HG02610 (cell line): ENCODE results near the gene CFDP1.

Experiments used
- ATAC-seq: cut with Tn5 transposase; IDR thresholded peaks from one replicate; pipeline ENCODE4 v1.9.1; 2021; ENCODE audit warnings: mild to moderate bottlenecking, moderate library complexity; ENCODE audit not compliant: unreplicated experiment

Gene CFDP1

DNA sequence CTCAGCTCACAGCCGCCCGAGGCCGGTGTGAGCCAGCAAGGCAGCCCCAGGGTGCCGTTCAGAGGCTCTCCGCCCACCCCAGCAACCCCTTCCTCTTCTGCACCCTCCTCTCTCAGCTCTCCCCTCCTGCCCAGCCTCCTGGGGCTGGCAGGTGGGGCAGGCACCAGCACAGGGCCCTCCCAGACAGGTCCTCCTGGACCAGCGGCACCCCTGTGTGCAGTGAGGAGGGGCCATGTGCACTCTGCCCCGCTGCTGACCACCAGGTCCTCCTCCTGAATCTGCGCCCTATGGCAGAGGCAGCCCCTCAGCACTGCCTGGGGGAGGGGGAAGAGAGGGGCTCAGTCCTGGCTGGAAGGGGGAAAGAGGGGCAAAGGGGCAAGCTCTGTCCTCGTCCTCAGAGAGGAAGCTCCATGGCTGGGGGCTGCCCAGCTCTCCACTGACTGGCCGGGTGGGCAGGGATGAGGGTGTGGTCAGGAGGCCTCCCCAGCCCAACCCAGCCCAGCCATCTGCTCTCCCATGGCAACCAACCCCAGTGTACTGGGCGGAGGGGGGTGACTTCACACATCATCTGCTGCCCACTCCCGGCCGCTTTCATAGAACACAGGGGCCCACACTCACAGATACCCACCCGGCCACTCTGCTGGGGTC is 176.5 kb downstream of the CFDP1 start:
- no peak for ATAC-seq

DNA sequence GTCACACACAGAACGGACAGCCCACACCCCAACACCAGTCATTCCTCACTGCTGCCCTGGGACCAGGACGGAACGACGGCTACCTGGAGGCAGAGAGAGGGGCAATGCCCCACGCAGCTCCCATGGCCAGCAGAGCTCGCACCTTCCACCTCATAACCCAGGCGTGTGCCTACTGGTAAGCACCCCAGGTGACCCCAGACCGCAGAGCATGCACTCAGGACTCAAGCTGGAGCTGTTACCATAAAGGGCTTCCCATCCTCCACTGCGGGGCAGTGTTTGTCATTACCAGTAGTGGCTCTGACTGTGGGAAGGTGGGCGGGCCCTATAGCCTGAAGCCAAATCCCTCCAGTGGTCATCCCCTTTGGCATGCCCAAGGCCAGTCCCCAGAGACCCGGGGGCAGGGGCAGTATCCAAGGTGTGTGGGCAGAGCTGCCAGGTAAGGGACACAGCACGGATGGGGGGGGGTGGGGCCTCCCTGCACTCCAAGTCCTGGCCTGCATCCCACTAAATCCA is 177.2 kb downstream of the CFDP1 start:
- ATAC-seq: no peak

DNA sequence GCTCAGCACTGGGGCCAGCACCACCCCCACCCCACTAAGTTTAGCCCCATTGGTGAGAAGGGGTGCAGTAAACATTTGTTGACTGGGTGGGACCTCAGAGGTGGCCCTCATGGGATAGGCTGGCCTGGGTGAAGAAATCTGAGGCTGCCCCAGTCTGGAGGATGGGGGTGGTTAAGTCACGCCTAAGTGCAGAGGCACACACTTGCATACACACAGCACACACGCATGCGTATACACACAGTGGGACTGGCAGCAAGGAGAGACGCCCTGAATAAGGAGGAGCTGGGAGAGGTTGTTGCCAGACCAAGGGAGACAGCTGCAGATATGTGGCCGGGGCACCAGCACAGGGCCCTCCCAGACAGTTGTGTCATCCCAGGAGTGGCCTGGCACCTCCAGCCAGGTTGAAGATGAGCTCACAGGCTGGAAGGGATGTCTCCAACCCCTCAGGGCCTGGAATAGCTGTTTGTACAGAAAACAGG is 178.9 kb downstream of the CFDP1 start:
- no peak for ATAC-seq

- no peak for ATAC-seq
Measured at GRCh38 chr16:75252946-75253911, 180.1 kb downstream of the CFDP1 start.

DNA sequence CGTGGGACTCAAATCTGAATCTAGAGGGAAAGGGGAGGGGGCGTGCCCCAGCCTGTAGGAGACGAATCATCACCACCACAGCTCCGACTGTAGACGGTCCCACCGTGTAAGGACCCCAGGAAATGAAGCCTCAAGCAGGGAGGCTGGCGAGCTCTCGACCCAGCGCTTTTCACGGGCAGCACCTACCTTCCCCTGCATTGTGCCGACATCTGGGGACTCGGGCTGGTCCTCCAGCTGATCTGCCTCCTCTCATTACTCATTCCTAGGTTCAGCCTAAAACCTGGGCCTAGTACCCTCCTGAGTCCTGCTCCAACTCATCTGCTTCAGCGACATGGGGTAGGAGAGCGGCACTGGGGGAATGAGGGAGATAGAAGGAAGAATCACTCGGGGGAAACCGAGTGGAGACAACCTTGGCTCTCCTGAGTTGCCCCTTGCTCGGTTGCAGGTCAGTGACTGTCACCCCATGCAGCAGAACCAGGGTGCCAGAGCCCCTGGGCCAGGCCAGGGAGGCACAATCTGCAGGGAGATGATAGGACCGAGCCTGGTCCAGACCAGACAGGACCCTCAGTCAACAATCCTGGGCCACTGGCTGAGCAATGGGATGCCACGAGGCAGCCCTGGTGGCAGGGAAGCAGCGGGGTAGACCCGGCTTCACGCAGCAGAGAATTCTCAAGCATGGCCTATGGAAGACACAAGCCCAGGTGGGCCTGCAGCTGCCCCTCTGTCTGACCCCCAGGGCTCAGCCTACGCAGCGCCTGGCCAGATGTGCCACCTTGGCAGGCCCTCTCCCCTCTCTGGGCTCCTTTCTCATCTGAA is 181.0 kb downstream of the CFDP1 start:
- no peak for ATAC-seq

- peak; percentile 82 for ATAC-seq
Measured at GRCh38 chr16:75251280-75252048, 181.8 kb downstream of the CFDP1 start, which contains the start of gene BCAR1. BCAR1 (minus strand) TSS chr16:75251624; CDS start chr16:75251482, 142 bp downstream.

DNA sequence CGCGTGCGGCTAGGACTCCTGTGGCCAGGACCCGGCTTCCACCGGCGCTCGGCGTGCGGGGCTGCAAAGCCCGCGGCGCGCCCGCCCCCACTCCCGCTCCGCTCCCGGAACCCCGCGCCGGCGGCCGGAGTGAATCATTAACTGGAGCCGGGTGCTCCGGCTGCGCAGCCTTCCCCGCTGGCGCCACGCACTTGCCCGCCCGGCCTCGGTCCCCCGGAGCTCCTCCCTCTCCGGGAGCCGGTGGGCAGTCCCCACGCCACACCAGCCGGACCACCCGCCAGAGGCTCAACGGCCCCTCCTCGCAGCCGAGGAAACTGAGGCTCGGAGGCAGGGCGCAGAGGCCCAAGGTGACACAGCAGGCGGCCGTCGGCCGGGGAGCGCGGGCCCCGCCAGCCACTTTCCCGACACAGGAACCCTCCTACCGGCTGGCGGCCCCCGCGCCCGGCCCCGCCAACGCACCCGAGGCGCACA is 182.5 kb downstream of the CFDP1 start:
- peak; percentile 18 for ATAC-seq

DNA sequence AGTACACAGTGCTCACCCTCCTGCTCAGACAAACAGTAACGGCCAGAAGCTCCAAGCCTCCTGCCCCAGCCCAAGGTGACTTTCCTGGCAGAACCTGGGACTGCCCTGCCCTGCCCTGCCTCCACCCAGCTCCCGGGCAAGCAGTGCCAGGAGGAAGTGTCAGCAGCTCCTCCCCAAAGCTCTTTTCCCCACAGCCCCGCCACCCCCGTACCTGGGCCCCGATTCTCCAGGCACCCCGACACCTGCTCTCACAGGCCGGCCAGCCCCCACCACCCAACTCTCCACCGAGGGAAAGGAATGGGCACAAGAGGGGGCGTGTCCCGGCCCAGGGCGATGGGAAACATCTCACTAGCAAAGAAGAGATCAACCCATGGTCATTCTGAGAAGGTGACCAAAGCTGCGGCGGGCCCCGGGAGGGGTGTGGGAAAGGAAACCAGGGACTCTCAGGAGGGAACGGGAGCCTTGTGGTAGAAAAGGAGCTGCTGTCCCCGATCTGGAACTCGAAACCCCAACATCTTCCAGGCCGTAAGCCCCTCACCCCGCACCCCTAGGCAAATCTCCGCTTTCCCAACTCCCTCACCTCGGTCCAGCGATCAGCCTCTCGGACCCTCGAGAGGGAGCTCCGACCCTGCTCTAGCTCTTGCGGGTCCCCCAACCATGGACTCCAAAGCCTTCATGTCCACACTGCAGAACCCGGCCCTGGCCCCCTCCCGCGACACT is 183.1 kb downstream of the CFDP1 start:
- ATAC-seq: no peak

DNA sequence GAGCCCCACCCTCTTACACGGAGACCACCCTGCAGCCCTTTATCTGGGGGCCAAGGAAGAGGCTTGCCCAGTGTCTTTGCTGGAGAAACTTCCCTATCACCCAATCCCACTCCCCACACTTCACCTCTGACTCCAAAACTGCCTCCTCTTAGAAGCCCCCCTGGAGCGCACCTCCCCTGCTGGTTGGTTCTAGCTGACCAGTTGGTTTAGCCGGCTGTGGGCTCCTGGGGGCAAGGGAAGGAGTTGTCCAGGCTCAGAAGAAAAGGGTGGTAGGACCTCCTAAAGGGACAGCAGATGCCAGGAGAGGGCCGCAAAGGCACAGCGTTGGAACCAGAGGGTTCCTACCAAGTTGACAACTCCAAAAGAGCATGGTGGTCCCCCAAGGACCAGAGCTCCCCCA is 183.9 kb downstream of the CFDP1 start:
- no peak for ATAC-seq

- no peak for ATAC-seq
Measured at GRCh38 chr16:75248536-75249380, 184.5 kb downstream of the CFDP1 start.

GRCh38 chr16:75248142-75248535 is 185.2 kb downstream of the CFDP1 start:
- no peak for ATAC-seq

GRCh38 chr16:75247249-75247648 is 186.1 kb downstream of the CFDP1 start:
- no peak for ATAC-seq

GRCh38 chr16:75246504-75247205 is 186.6 kb downstream of the CFDP1 start:
- no peak for ATAC-seq

GRCh38 chr16:75244844-75245758 is 188.2 kb downstream of the CFDP1 start:
- ATAC-seq: peak; percentile 31

DNA sequence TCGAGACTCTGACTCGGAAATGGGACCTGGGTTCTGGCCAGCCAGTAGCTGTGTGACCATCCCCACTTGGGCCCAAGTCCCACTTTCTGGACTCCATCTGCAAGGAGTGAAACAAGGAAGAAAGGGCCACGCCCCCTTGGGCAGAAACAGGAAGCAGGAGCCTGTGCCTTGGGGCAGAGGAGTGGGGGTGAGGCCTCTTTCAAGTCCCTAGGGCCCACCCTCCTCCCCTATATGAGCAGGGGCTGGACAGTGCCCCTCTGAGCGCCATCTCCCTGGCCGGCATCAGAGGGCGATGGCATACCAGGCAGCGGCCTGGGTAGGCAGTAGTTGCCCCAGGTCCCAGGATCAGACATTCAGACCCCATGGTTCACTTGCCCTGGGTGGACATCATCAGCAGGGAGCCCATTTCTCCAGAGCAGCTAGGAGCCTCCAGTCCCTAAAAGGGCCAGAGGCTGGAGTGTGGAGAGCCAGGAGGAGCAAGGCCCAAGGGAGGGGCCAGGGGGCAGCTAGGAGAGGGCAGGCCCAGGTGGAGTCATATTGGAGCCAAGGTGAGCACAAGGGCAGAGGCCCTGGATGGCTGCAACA is 189.0 kb downstream of the CFDP1 start:
- ATAC-seq: no peak
